ENCODE results near the gene TRAPPC2L. TPM values are rescaled to one million over a fixed set of nuclear protein-coding genes. Genes with fewer than 3 reads are reported as not detected.

Gene TRAPPC2L
- total RNA-seq, 1 donor from 2014 or later, result 50.1 TPM

GRCh38 chr16:88839745-88840599 is 17.0 kb upstream of the TRAPPC2L start:
- DNase-seq (ENCODE audit: low read depth), result no peak
- TF ChIP-seq, protein P1, sequence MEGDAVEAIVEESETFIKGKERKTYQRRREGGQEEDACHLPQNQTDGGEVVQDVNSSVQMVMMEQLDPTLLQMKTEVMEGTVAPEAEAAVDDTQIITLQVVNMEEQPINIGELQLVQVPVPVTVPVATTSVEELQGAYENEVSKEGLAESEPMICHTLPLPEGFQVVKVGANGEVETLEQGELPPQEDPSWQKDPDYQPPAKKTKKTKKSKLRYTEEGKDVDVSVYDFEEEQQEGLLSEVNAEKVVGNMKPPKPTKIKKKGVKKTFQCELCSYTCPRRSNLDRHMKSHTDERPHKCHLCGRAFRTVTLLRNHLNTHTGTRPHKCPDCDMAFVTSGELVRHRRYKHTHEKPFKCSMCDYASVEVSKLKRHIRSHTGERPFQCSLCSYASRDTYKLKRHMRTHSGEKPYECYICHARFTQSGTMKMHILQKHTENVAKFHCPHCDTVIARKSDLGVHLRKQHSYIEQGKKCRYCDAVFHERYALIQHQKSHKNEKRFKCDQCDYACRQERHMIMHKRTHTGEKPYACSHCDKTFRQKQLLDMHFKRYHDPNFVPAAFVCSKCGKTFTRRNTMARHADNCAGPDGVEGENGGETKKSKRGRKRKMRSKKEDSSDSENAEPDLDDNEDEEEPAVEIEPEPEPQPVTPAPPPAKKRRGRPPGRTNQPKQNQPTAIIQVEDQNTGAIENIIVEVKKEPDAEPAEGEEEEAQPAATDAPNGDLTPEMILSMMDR (IDR thresholded peaks at IDR 0.05; ENCODE audit: insufficient read depth, low read length, poor library complexity, severe bottlenecking), result no peak
- Histone ChIP-seq H3K36me3 (ENCODE audit: control insufficient read depth, insufficient read depth, low read length) (no peaks in the 10 kb centered on the region), H3K4me3 (ENCODE audit: low read depth, low read length) (no peak overlapping the region), H3K27me3 (ENCODE audit: control insufficient read depth, insufficient read depth, low read length) (no peaks in the 10 kb centered on the region)

- DNase-seq (ENCODE audit: low read depth), result no peak
- no peaks in the 10 kb centered on the region for H3K27me3 ChIP-seq (ENCODE audit: control insufficient read depth, insufficient read depth, low read length)
- H3K4me3 ChIP-seq (ENCODE audit: low read depth, low read length), result no peak overlapping the region
- H3K36me3 ChIP-seq (ENCODE audit: control insufficient read depth, insufficient read depth, low read length), result no peaks in the 10 kb centered on the region
- TF ChIP-seq, protein P1 (IDR thresholded peaks at IDR 0.05; ENCODE audit: insufficient read depth, low read length, poor library complexity, severe bottlenecking), result no peak
These were observed 16.2 kb upstream of the TRAPPC2L start for GRCh38 chr16:88840600-88841215.

DNA sequence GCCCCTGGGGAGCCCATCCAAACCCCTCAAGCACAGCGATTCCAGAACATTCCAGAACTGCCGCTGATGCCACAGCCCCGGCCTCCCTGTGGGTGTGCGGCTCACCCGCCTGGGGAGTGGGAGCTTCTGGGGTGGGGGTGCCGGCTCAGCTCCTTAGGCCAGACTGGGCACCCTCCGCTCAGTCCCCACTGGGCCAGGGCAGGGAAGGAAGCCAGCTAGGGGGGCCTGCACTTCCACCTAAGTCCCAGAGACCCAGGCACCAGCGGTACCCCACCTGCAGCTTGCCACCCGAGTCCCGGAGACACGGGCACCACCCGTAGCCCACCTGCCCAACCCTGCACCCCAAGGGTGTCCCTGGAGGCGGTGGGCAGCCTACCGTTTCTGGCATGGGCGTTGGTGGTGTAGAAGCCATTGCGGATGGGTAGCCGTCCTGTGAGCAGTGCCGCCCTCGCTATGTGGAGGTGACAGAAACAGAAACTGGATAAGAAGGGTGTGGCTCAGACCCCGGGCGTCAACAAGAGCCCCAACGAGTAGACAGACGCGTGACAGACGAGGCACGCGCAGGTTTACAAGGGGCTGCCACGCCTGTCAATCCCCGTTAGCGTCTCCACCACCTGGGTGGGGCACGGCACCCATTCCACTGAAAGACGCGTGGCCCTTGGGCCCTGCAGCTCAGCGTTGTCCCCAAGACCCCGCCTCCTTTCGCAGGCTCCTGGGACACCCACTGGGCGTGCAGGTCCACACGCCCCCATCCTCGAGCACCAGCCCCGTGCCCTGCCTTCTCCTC is 15.2 kb upstream of the TRAPPC2L start:
- Histone ChIP-seq H3K36me3 (ENCODE audit: control insufficient read depth, insufficient read depth, low read length) (no peaks in the 10 kb centered on the region), H3K4me3 (ENCODE audit: low read depth, low read length) (no peak overlapping the region), H3K27me3 (ENCODE audit: control insufficient read depth, insufficient read depth, low read length) (no peaks in the 10 kb centered on the region)
- DNase-seq (ENCODE audit: low read depth), result no peak
- TF ChIP-seq, protein P1 (IDR thresholded peaks at IDR 0.05; ENCODE audit: insufficient read depth, low read length, poor library complexity, severe bottlenecking), result no peak

DNA sequence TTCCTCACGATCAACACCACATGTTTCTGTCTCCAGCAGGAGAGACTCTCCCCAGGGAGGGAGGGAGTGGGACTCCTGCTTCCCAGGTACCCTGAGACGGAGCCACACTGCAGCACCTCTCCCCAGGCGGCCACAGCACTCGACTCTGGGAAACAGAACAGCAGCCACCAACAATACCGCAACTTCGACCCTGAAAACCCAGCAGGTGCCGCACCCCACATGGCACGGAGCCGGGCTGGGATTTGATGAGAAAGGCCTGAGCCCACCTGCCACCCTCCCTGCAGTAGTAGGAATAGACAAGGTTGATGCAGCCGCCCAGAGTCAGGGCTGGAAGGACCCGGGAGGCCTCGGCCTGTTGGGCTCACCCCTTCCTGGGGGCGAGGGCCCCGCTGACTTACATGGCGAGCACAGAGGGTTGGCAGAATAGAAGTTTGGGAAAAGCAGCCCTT is 14.6 kb upstream of the TRAPPC2L start:
- Histone ChIP-seq H3K27me3 (ENCODE audit: control insufficient read depth, insufficient read depth, low read length) (no peaks in the 10 kb centered on the region), H3K36me3 (ENCODE audit: control insufficient read depth, insufficient read depth, low read length) (no peaks in the 10 kb centered on the region), H3K4me3 (ENCODE audit: low read depth, low read length) (no peak overlapping the region)
- no peak for DNase-seq (ENCODE audit: low read depth)
- TF ChIP-seq, protein P1 (IDR thresholded peaks at IDR 0.05; ENCODE audit: insufficient read depth, low read length, poor library complexity, severe bottlenecking), result no peak

- Histone ChIP-seq H3K36me3 (ENCODE audit: control insufficient read depth, insufficient read depth, low read length) (no peaks in the 10 kb centered on the region), H3K4me3 (ENCODE audit: low read depth, low read length) (no peak overlapping the region), H3K27me3 (ENCODE audit: control insufficient read depth, insufficient read depth, low read length) (no peaks in the 10 kb centered on the region)
- TF ChIP-seq, protein P1 (IDR thresholded peaks at IDR 0.05; ENCODE audit: insufficient read depth, low read length, poor library complexity, severe bottlenecking), result no peak
- no peak for DNase-seq (ENCODE audit: low read depth)
These were observed 14.1 kb upstream of the TRAPPC2L start for GRCh38 chr16:88842806-88843205.

Measured in kidney epithelial cell (primary cell).